BLaER1 treated with 17β-estradiol and CSF1 and Interleukin-3, amounts not matched to agents 10 nM and 100 nM (cell line): Measurements from ENCODE around the gene ENSA.

ENCODE experiments used
- H3K27ac ChIP-seq, 11 experiments: shearing (Covaris generic); formaldehyde crosslinking; 2 replicates each; pipeline ENCODE4 v1.8.1; 2022
- H3K27me3 ChIP-seq, 11 experiments: shearing (Covaris generic); formaldehyde crosslinking; 2 replicates each; pipeline ENCODE4 v1.8.1; 2022
- H3K36me3 ChIP-seq, 11 experiments: shearing (Covaris generic); formaldehyde crosslinking; 2 replicates each; pipeline ENCODE4 v1.8.1; 2022
- H3K4me1 ChIP-seq, 10 experiments: shearing (Covaris generic); formaldehyde crosslinking; 2 replicates each; pipeline ENCODE4 v1.8.1; 2022
- H3K4me2 ChIP-seq, 11 experiments: shearing (Covaris generic); formaldehyde crosslinking; 2 replicates each; pipeline ENCODE4 v1.8.1; 2022
- H3K4me3 ChIP-seq, 10 experiments: shearing (Covaris generic); formaldehyde crosslinking; 2 replicates each; pipeline ENCODE4 v1.8.1; 2022
- H3K9ac ChIP-seq, 11 experiments: shearing (Covaris generic); formaldehyde crosslinking; 2 replicates each; pipeline ENCODE4 v1.8.1; 2022
- H3K9me3 ChIP-seq, 11 experiments: shearing (Covaris generic); formaldehyde crosslinking; replicated peaks in 1 of 11; 2 replicates each; pipeline ENCODE4 v1.8.1; 2022
- H4K20me1 ChIP-seq, 11 experiments: shearing (Covaris generic); formaldehyde crosslinking; 2 replicates each; pipeline ENCODE4 v1.8.1; 2022
- Cebpa-rat ChIP-seq, 11 experiments: shearing (Covaris generic); IDR thresholded peaks; 2 replicates each; pipeline ENCODE4 v1.8.1; 2022

ENSA gene

DNA sequence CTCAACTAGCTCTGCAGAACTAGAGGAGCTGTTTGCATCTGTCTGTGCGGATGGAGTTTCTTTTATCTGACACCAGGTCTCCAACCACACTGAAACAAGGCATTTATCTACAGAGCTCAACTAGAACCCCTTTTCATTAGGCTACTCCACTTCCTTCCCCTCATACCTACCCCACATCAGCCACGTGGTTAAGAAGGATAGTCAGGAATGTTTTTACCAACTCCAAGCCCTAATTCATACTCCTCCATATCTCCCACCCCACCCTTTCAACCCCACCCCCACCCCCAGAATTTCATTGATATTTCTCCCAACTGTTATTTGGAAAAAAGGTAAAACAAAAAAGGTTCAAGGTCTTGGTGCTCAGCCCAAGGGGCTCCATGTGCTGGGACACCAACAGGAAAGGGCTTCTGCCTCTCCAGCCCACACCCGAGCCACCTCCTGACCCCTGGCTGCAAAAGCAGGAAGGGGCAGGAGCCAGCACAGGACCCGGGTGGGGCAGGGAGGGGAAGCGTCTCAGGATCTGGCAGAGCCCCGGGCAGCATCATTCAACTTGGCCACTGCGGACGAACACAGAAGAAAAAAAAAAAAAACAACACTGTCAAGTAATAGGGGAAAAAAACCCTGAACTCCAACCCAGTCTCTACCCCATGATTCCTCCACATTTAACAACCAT lies 7.0 kb downstream of the ENSA start:
- no peaks in the 10 kb centered on the region for H3K27me3 ChIP-seq
- peaks cover 0 to 83% (median 35%) of the 10 kb centered on the region in 10 experiments; a peak in 15 of 20 replicates for H3K4me1 ChIP-seq
- H3K36me3 ChIP-seq: peaks cover 53 to 99% (median 96%) of the 10 kb centered on the region in 11 experiments
- H3K4me3 ChIP-seq: no peak overlapping the region
- peaks cover 0 to 9% (median 0%) of the 10 kb centered on the region in 11 experiments; a peak in 6 of 22 replicates for H4K20me1 ChIP-seq
- peak overlapping the region in 4 of 11 experiments; percentile 49 to 70 (median 58); a peak in 9 of 22 replicates for H3K4me2 ChIP-seq
- TF ChIP-seq Cebpa-rat (IDR thresholded peaks at IDR 0.05): no peak
- H3K9ac ChIP-seq: peak overlapping the region in 7 of 11 experiments; percentile 22 to 48 (median 37); a peak in 7 of 22 replicates
- peak overlapping the region in 9 of 11 experiments; percentile 5 to 58 (median 31); a peak in 11 of 22 replicates for H3K27ac ChIP-seq
- no peaks in the 10 kb centered on the region for H3K9me3 ChIP-seq

DNA sequence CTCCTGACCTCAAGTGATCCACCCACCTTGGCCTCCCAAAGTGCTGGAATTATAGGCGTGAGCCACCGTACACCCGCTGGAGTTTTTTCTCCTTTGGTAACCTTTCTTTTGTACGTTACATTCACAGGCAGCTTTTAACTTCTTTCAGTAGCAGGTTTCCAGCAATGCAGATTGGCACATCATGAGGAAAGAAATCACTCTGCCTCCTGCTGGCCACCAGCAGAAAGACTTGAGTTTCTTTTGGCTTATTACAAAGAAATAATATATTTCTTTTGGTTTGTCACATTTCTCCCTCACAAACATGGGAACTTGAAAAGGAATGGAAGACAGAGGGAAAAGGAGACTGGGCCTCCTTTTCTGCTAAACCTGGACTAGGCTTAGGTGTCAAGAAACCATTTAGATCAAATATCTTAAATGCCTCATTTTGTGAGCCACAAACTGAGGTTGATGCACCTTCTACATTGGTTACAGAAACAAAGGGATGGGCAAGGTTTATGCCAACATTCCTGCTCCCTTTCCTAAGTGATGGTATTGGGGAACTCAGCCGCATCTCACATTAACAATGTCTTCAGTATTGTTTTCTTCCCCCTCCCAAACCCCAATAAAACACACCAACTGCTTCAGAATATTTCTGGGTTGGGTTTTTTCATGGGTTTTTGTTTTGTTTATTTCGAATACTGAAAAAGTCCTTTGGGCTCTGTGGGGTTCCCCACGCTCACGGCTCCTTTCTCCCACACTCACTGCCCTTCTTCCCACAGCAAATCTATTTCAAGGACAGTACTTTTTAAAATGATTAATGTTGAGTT lies 7.7 kb downstream of the ENSA start:
- no peaks in the 10 kb centered on the region for H3K27me3 ChIP-seq
- peaks cover 0 to 4% (median 0%) of the 10 kb centered on the region in 11 experiments; a peak in 1 of 22 replicates for H4K20me1 ChIP-seq
- peak overlapping the region in 4 of 11 experiments; percentile 46 to 70 (median 58); a peak in 8 of 22 replicates for H3K4me2 ChIP-seq
- H3K4me1 ChIP-seq: peaks cover 0 to 86% (median 35%) of the 10 kb centered on the region in 10 experiments; a peak in 13 of 20 replicates
- H3K4me3 ChIP-seq: no peak overlapping the region
- peaks cover 51 to 99% (median 96%) of the 10 kb centered on the region in 11 experiments for H3K36me3 ChIP-seq
- H3K9ac ChIP-seq: peak overlapping the region in 8 of 11 experiments; percentile 11 to 48 (median 37); a peak in 11 of 22 replicates
- H3K27ac ChIP-seq: peak overlapping the region in 9 of 11 experiments; percentile 5 to 62 (median 31); a peak in 13 of 22 replicates
- no peaks in the 10 kb centered on the region for H3K9me3 ChIP-seq
- no peak for TF ChIP-seq Cebpa-rat (IDR thresholded peaks at IDR 0.05)

DNA sequence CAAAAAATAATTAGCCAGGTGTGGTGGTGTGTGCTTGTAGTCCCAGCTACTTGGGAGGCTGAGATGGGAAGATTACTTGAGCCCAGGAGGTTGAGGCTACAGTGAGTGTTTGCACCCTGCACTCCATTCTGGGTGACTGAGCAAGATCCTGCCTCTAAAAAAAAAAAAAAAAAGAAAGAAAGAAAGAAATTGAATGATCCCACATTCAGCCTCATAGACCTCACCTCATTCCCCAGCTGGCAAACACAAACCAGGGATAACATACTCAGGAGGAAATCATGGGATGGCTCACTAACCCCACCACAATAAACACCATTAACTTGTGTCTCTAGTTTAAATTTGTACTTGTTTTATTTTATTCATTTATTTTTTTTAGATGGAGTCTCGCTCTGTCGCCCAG lies 8.5 kb downstream of the ENSA start:
- Histone ChIP-seq H3K9me3 (no peaks in the 10 kb centered on the region), H3K4me2 (peak overlapping the region in 4 of 11 experiments; percentile 46 to 70 (median 56); a peak in 6 of 22 replicates), H4K20me1 (peaks cover 0 to 4% (median 0%) of the 10 kb centered on the region in 11 experiments; a peak in 1 of 22 replicates), H3K9ac (peak overlapping the region in 4 of 11 experiments; percentile 1 to 47 (median 25); a peak in 5 of 22 replicates), H3K4me1 (peaks cover 0 to 88% (median 38%) of the 10 kb centered on the region in 10 experiments; a peak in 14 of 20 replicates), H3K27me3 (no peaks in the 10 kb centered on the region), H3K4me3 (no peak overlapping the region), H3K27ac (peak overlapping the region in 8 of 11 experiments; percentile 14 to 62 (median 35); a peak in 11 of 22 replicates), H3K36me3 (peaks cover 43 to 99% (median 96%) of the 10 kb centered on the region in 11 experiments)
- TF ChIP-seq Cebpa-rat (IDR thresholded peaks at IDR 0.05): no peak

- H3K4me3 ChIP-seq: no peak overlapping the region
- peaks cover 4 to 93% (median 49%) of the 10 kb centered on the region in 10 experiments; a peak in 19 of 20 replicates for H3K4me1 ChIP-seq
- TF ChIP-seq Cebpa-rat (IDR thresholded peaks at IDR 0.05): no peak
- H3K9me3 ChIP-seq: no peaks in the 10 kb centered on the region
- peak overlapping the region in 6 of 11 experiments; percentile 14 to 70 (median 48); a peak in 10 of 22 replicates for H3K4me2 ChIP-seq
- peak overlapping the region in 9 of 11 experiments; percentile 3 to 57 (median 40); a peak in 8 of 22 replicates for H3K9ac ChIP-seq
- no peaks in the 10 kb centered on the region for H3K27me3 ChIP-seq
- H3K27ac ChIP-seq: peak overlapping the region in 10 of 11 experiments; percentile 11 to 62 (median 40); a peak in 17 of 22 replicates
- H3K36me3 ChIP-seq: peaks cover 32 to 99% (median 95%) of the 10 kb centered on the region in 11 experiments
- peaks cover 0 to 4% (median 0%) of the 10 kb centered on the region in 11 experiments; a peak in 1 of 22 replicates for H4K20me1 ChIP-seq
Measured at GRCh38 chr1:150619576-150620509, 9.6 kb downstream of the ENSA start.

DNA sequence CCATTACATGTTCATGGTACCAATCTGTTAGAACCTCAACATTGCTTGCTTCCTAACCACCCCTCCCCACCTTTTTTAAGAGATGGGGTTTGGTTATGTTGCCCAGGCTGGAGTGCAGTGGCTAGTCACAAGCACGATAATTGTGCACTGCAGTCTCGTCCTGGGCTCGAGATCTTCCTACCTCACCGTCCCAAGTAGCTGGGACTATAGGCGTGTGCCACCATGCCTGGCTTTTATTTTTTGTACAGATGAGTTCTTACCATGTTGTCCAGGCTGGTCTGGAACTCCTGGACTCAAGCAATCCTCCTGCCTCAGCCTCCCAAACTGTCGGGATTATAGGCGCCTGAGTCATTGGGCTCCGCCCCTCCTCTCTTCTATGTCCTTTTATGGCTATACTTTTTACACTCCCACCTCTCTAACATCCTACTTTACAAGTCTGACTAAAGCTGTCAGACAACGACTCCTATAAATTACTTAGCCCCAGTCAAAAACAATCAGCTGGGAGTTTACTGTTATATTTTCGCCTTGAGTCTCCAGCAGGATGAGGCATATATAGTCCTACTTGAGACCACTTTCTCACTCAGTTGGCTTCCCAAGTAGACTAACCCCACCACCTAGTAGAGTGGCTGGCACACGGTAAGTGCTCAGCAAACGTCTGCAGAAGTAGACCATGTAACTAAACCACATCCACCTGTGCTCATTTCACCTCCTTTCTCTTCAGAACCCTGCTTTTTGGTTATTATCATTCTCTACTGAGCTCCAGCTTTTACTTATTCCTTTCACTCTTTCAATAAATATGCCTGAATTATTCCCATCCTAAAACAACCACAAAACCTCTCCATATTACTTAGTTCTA lies 13.8 kb downstream of the ENSA start:
- peak overlapping the region in 8 of 11 experiments; percentile 85 to 96 (median 92); a peak in 16 of 22 replicates for H3K4me2 ChIP-seq
- TF ChIP-seq Cebpa-rat (IDR thresholded peaks at IDR 0.05): no peak
- peaks cover 8 to 66% (median 54%) of the 10 kb centered on the region in 11 experiments; a peak in 21 of 22 replicates for H3K36me3 ChIP-seq
- H3K4me1 ChIP-seq: peaks cover 43 to 92% (median 72%) of the 10 kb centered on the region in 10 experiments
- H3K4me3 ChIP-seq: no peak overlapping the region
- H3K9me3 ChIP-seq: no peaks in the 10 kb centered on the region
- peak overlapping the region; percentile 87 to 100 (median 97) for H3K27ac ChIP-seq
- no peaks in the 10 kb centered on the region for H4K20me1 ChIP-seq
- H3K9ac ChIP-seq: peak overlapping the region in 4 of 11 experiments; percentile 37 to 97 (median 86); a peak in 4 of 22 replicates
- H3K27me3 ChIP-seq: no peaks in the 10 kb centered on the region

GRCh38 chr1:150613061-150613920 lies 16.1 kb downstream of the ENSA start:
- H3K27me3 ChIP-seq: no peaks in the 10 kb centered on the region
- peak overlapping the region; percentile 62 to 96 (median 90) for H3K4me2 ChIP-seq
- H3K4me3 ChIP-seq: peak overlapping the region in 9 of 10 experiments; percentile 21 to 59 (median 40); a peak in 16 of 20 replicates
- H3K9me3 ChIP-seq: no peaks in the 10 kb centered on the region
- peak overlapping the region; percentile 87 to 100 (median 97) for H3K27ac ChIP-seq
- peak in 4 of 11 experiments; percentile 15 to 61 (median 37); a peak in 6 of 22 replicates for TF ChIP-seq Cebpa-rat (IDR thresholded peaks at IDR 0.05)
- H3K4me1 ChIP-seq: peaks cover 43 to 94% (median 76%) of the 10 kb centered on the region in 10 experiments
- no peaks in the 10 kb centered on the region for H4K20me1 ChIP-seq
- peak overlapping the region; percentile 78 to 97 (median 85) for H3K9ac ChIP-seq
- H3K36me3 ChIP-seq: peaks cover 6 to 59% (median 36%) of the 10 kb centered on the region in 11 experiments; a peak in 21 of 22 replicates
